Mononuclear cell (primary cell): ENCODE data around the gene PREX1. TPM values are rescaled to one million over a fixed set of nuclear protein-coding genes. Genes with fewer than 3 reads are reported as not detected.

ENCODE experiments used
- H3K27me3 ChIP-seq: 2 replicates; pipeline ENCODE4 v1.6.0; 2011; ENCODE audit warnings: low read length, control low read depth; ENCODE audit not compliant: insufficient read depth
- H3K4me1 ChIP-seq: 2 replicates; pipeline ENCODE4 v1.5.1; 2011; ENCODE audit warnings: mild to moderate bottlenecking, low read length, control low read depth; ENCODE audit not compliant: insufficient read depth
- H3K4me3 ChIP-seq: 2 replicates; pipeline ENCODE4 v1.5.1; 2011; ENCODE audit warnings: mild to moderate bottlenecking, low read length, moderate library complexity
- H3K9me3 ChIP-seq: 2 replicates; pipeline ENCODE4 v1.5.1; 2011; ENCODE audit warnings: low read depth, mild to moderate bottlenecking, control low read depth, low read length
- total RNA-seq: library from RNA; depleted of rRNA; stranded (reverse); fragments of >200 nt; gene quantifications from one replicate; pipeline ENCODE4 v1.2.3, GENCODE V29; 2012

PREX1 gene
- total RNA-seq, 1 donor = 128 TPM

DNA sequence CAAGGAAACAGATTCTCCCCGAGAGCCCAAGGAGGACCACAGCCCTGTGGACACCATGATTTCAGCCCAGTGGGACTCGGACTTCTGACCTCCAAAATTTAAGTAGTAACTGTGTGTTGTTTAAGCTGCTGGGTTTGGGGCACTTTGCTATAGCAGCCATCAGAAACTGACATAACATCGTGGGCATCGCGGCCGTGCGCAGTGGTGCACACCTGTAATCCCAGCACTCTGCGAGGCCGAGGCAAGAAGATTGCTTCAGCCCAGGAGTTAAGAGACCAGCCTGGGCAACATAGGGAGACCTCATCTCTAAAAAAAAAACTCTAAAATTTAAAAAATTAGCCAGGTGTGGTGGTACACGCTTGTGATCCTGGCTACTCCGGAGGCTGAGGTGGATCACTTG, 175.8 kb downstream of the PREX1 start:
- no peaks in the 10 kb centered on the region for H3K27me3 ChIP-seq
- H3K9me3 ChIP-seq = no peaks in the 10 kb centered on the region
- no peak overlapping the region for H3K4me3 ChIP-seq
- H3K4me1 ChIP-seq = no peaks in the 10 kb centered on the region

DNA sequence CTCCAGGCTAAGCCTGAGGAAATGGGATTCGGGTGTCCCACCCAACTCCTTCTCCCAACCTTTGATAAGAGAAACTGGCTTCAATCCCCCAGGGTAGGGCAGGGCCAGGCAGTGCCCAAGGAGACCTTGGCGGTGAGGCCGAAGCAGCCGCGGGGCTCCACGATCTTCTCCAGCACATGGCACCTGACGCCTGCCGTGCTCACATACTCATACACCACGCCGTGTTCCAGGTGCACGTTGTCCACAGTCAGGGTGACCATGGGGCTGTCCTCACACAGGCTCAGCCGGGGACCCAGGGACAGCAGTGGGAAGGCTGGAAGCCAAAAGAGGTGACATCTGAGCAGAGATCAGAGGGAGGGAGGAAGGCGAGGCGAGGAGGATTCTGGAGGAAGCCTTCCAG, 176.5 kb downstream of the PREX1 start:
- Histone ChIP-seq H3K9me3 (no peaks in the 10 kb centered on the region), H3K27me3 (no peaks in the 10 kb centered on the region), H3K4me1 (no peaks in the 10 kb centered on the region), H3K4me3 (no peak overlapping the region)

DNA sequence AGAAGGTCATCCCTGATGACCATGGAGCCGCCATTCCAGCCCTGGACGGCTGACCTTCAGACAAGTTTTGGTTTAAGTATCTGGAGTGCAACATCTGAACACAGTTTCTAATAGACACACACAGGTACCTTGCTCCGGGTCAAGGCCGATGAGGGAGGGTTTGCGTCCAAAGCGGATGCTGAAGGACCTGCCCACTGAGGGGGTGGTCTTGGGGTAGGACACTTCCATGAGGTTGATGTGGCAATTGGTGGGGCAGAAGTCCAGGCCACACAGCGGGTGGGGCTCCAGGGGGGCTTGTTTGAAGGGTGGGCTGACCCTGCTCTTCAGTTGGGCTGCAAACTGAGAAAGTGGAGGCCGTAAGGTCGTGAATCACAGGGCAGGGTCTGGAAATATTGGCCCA, 177.9 kb downstream of the PREX1 start:
- H3K4me3 ChIP-seq = no peak overlapping the region
- H3K4me1 ChIP-seq = no peaks in the 10 kb centered on the region
- H3K9me3 ChIP-seq = no peaks in the 10 kb centered on the region
- H3K27me3 ChIP-seq = no peaks in the 10 kb centered on the region

GRCh38 chr20:48649104-48649626, 178.6 kb downstream of the PREX1 start:
- no peaks in the 10 kb centered on the region for H3K27me3 ChIP-seq
- H3K4me3 ChIP-seq = no peak overlapping the region
- H3K4me1 ChIP-seq = no peaks in the 10 kb centered on the region
- no peaks in the 10 kb centered on the region for H3K9me3 ChIP-seq

DNA sequence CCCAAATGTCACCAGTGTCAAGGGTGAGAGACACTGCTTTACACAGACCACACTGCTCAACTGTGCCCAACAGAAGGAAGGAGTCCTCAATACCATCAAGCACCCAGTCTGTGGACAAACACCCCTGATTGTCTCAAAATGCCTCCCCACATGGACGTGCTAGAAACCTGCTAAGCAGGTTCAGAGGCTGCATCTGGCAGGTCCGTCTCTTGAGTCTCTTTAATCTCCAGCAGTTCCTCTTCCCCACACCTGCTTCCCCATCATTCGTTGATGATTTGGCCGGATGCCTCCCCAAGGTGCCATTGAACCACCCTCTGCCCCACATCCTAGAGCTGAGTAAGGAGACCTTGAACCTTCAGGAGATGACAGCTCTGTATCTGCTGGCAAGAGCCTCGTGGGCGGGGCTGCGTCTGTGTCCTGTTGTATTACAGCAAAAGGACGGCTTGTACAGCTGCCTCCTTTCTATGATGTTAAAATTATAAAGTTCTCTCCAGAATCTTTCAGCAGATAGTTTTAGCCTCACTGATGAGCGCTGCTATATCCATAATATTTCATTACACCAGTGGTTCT, 179.2 kb downstream of the PREX1 start:
- H3K27me3 ChIP-seq = no peaks in the 10 kb centered on the region
- no peak overlapping the region for H3K4me3 ChIP-seq
- no peaks in the 10 kb centered on the region for H3K9me3 ChIP-seq
- no peaks in the 10 kb centered on the region for H3K4me1 ChIP-seq

DNA sequence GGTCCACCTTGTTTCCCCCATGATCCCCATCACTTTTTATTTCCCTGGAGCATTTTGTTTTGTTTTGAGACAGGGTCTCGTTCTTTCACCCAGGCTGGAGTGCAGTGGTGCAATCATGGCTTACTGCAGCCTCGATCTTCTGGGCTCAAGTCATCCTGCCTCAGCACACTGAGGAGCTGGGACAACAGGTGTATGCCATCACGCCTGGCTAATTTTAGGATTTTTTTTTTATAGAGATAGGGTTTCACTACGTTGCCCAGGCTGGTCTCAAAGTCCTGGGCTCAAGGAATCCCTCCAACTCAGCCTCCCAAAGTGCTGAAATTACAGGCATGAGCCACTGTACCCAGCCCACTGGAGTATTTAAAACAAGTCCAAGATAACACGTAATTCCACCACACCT, 179.9 kb downstream of the PREX1 start:
- Histone ChIP-seq H3K4me1 (no peaks in the 10 kb centered on the region), H3K4me3 (no peak overlapping the region), H3K27me3 (no peaks in the 10 kb centered on the region), H3K9me3 (no peaks in the 10 kb centered on the region)

- Histone ChIP-seq H3K27me3 (no peaks in the 10 kb centered on the region), H3K4me3 (no peak overlapping the region), H3K9me3 (no peaks in the 10 kb centered on the region), H3K4me1 (no peaks in the 10 kb centered on the region)
Observed at GRCh38 chr20:48645666-48646065, 182.1 kb downstream of the PREX1 start.

DNA sequence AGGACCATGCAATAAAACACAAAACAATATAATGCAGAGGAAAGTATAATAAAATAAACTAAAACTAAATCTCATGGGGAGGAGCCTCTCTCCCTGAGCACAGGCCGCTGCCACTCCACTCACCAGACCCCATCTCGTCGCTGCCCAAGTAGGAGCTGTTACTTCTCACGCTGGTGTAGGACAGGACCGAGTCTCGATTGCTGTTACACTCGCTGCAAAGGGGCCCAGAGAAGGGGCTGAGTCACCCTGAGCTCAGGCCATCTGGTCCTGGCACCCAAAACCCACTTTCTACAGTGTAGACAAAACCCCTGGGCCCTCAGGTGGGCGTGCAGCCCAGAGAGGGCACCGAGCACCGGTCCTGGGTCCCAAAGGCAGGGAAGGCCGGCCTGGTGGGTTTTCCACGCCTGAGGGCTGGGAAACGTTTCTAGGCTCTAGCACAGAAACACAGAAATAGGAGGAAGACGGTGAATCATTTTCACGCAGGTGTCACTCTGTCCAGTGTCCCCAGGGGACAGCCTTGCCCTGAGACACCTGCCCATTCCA, 183.4 kb downstream of the PREX1 start:
- H3K4me3 ChIP-seq = no peak overlapping the region
- no peaks in the 10 kb centered on the region for H3K9me3 ChIP-seq
- H3K27me3 ChIP-seq = no peaks in the 10 kb centered on the region
- no peaks in the 10 kb centered on the region for H3K4me1 ChIP-seq

DNA sequence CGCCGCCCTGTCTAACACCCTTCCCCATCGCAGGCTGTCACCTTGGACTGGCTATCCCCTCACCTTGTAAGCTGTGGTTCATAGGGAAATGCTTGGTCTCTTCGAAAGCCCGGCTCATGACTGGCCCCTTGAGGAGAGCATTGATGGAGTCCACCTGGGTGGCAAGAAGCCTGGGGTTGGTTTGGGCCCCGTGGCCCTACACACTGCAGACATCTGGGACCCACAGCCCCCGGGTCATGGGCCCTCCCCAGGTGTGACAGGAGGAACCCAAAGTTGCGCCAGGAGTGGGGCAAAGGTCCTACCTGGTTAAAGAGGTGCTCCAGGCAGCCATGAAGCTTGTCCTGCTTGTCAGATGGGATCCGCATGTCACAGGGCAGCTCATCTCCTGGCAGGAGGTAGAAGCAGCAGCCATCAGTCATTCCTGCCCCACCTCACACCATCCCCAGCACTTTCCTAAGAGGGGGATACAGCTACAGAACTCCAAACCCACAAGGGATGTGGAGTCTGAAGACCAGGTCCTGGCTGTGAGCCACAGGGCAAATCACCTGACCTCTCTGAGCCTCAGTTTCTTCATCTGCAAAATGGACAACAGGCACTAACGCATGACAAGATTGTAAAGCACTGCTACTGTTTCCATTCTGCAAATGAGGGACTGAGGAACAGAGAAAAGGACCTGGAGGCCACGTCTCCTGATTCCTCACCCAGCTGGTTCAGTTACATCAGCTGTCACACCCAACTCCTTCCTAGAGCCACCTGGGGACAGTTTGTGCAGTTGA, 185.5 kb downstream of the PREX1 start:
- Histone ChIP-seq H3K4me3 (no peak overlapping the region), H3K4me1 (no peaks in the 10 kb centered on the region), H3K27me3 (no peaks in the 10 kb centered on the region), H3K9me3 (no peaks in the 10 kb centered on the region)

DNA sequence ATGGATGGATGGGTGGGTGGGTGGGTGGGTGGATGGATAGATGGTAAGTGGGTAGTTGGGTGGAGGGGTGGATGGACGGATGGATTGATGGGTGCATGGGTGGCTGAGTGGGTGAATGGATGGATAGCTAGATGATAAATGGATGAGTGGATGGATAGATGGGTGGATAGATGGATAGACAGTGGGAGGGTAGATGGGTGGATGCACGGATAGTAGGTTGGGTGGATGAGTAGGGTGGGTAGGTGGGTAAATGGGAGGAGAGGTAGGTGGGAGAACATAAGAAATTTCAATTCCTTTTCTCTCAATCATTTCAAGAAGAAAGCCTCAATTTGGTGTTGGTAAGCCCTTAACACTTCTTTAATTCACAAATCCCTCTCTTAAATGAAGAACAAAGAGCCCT, 186.9 kb downstream of the PREX1 start:
- Histone ChIP-seq H3K27me3 (no peaks in the 10 kb centered on the region), H3K4me1 (no peaks in the 10 kb centered on the region), H3K9me3 (no peaks in the 10 kb centered on the region), H3K4me3 (no peak overlapping the region)

DNA sequence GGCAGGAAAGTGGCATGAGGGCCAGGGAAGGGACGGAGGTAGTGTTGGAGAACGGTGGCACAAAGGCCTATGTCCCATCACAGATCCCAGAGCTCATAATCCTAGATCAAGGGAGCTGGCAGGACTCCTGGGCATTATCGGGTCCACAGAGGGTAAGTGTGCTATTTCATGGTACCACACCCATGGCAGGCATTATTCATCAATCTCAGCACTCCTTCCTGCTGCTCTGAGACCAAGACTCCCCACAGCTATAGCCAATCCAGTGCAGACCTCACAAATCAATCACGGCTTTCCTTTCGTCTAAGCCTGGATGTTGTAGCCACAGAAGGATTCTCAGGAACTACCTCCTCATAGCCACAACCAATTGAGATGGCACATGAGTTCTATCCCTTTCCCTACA, 187.9 kb downstream of the PREX1 start:
- Histone ChIP-seq H3K9me3 (no peaks in the 10 kb centered on the region), H3K27me3 (no peaks in the 10 kb centered on the region), H3K4me1 (no peaks in the 10 kb centered on the region), H3K4me3 (no peak overlapping the region)

DNA sequence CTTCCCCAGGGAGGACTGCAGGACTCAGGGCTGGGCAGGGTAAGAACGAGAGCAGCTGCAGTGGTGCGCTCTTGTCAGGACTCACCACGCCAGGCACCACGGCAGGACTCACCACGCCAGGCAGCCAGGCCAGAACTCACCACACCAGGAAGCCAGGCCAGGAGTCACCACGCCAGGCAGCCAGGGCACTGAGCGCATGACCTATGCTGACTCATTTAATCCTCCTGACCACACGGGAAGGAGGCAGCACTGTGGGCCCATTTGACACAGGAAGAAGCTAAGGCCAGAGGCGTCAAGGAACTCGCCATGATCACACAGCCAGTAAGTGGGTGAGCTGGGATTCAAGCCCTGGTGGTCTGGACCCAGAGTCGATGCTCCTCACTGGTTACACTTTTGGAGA, 189.3 kb downstream of the PREX1 start:
- no peaks in the 10 kb centered on the region for H3K4me1 ChIP-seq
- H3K27me3 ChIP-seq = no peaks in the 10 kb centered on the region
- no peak overlapping the region for H3K4me3 ChIP-seq
- no peaks in the 10 kb centered on the region for H3K9me3 ChIP-seq

DNA sequence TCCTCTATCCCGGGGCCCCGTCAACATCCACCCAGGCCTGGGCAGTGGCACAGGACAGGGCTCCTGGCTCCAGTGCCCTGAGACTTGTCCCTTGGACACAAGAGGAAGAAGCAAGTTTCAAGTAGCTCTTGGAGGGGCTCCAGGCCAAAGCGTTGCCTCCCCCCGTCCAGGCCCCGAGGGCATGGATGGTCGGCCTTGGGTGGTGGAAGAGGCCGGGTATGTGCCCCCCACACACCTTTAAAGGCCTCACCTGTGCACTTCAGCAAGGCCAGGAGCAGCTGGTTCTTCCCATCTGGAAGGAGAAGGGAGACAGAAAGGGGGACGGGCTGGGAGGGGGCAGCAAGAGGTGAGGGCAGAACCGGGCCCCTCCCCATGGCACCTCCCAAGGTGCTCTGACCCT, 190.3 kb downstream of the PREX1 start:
- H3K4me1 ChIP-seq = no peaks in the 10 kb centered on the region

GRCh38 chr20:48636301-48636700, 191.5 kb downstream of the PREX1 start:
- H3K9me3 ChIP-seq = no peaks in the 10 kb centered on the region
- H3K4me1 ChIP-seq = no peaks in the 10 kb centered on the region
- no peaks in the 10 kb centered on the region for H3K27me3 ChIP-seq
- no peak overlapping the region for H3K4me3 ChIP-seq

More for the DNA sequence above, 190.3 kb downstream of the PREX1 start:
- no peak overlapping the region for H3K4me3 ChIP-seq
- H3K27me3 ChIP-seq = no peaks in the 10 kb centered on the region
- no peaks in the 10 kb centered on the region for H3K9me3 ChIP-seq

GRCh38 chr20:48635791-48636267, 192.0 kb downstream of the PREX1 start:
- Histone ChIP-seq H3K27me3 (no peaks in the 10 kb centered on the region), H3K4me3 (no peak overlapping the region), H3K9me3 (no peaks in the 10 kb centered on the region), H3K4me1 (no peaks in the 10 kb centered on the region)
